Neural cell (in vitro differentiated cells): ENCODE data around the gene RGS4. TPM values are rescaled to one million over a fixed set of nuclear protein-coding genes. Genes with fewer than 3 reads are reported as not detected.
A peak's percentile ranks its signal among the peaks of the same experiment; 100 is the strongest.

ENCODE experiments used
- H2AFZ ChIP-seq: fragments of 200-600, 300-800 bp; sonication (generic), shearing (Covaris generic); 2 replicates; pipeline ENCODE4 v1.6.0; 2014; ENCODE audit warnings: low read depth, mild to moderate bottlenecking, antibody characterized with exemption, low read length, moderate library complexity
- H3F3A ChIP-seq: fragments of 200-600 bp; shearing (Covaris generic); 2 replicates; pipeline ENCODE4 v1.6.1; 2016; ENCODE audit warnings: mild to moderate bottlenecking, moderate library complexity, mixed read lengths, antibody characterized with exemption, low read length; ENCODE audit not compliant: insufficient read depth, poor library complexity, severe bottlenecking
- H3K27ac ChIP-seq: fragments of 200-600, 300-800 bp; sonication (generic), shearing (Covaris generic); 2 replicates; pipeline ENCODE4 v1.5.1; 2014; ENCODE audit warnings: mild to moderate bottlenecking, low read length, moderate library complexity
- H3K27me3 ChIP-seq: fragments of 300-800, 200-600 bp; sonication (generic), shearing (Covaris generic); 2 replicates; pipeline ENCODE4 v1.6.0; 2014; ENCODE audit warnings: mild to moderate bottlenecking, low read depth, low read length, moderate library complexity; ENCODE audit not compliant: insufficient read depth
- H3K36me3 ChIP-seq: fragments of 300-800, 200-600 bp; sonication (generic), shearing (Covaris generic); 2 replicates; pipeline ENCODE4 v1.5.1; 2014; ENCODE audit warnings: mild to moderate bottlenecking, antibody characterized with exemption, low read length, moderate library complexity; ENCODE audit not compliant: insufficient read depth
- H3K4me2 ChIP-seq: fragments of 300-800, 200-600 bp; sonication (generic), shearing (Covaris generic); 2 replicates; pipeline ENCODE4 v1.6.0; 2014; ENCODE audit warnings: mild to moderate bottlenecking, low read length
- H3K4me3 ChIP-seq: fragments of 300-800, 200-600 bp; sonication (generic), shearing (Covaris generic); 2 replicates; pipeline ENCODE4 v1.5.1; 2014; ENCODE audit warnings: mild to moderate bottlenecking, low read length, moderate library complexity
- H3K79me2 ChIP-seq: fragments of 200-600 bp; shearing (Covaris generic); replicated peaks from 2 replicates; pipeline ENCODE4 v1.6.0; 2014; ENCODE audit warnings: mild to moderate bottlenecking, low read length, moderate library complexity; ENCODE audit not compliant: insufficient read depth
- H3K9ac ChIP-seq: fragments of 300-800, 200-600 bp; sonication (generic), shearing (Covaris generic); 2 replicates; pipeline ENCODE4 v1.6.1; 2016; ENCODE audit warnings: mild to moderate bottlenecking, low read length, mixed read lengths
- H3K9me2 ChIP-seq: fragments of 200-600 bp; shearing (Covaris generic); 2 replicates; pipeline ENCODE4 v1.6.1; 2016; ENCODE audit warnings: mild to moderate bottlenecking, low read length, mixed read lengths; ENCODE audit not compliant: insufficient read depth
- H3K9me3 ChIP-seq: fragments of 200-600, 300-800 bp; sonication (generic), shearing (Covaris generic); 2 replicates; pipeline ENCODE4 v1.6.1; 2016; ENCODE audit warnings: mild to moderate bottlenecking, mixed run types, low read length, moderate library complexity, mixed read lengths
- H4K20me1 ChIP-seq: fragments of 200-600 bp; shearing (Covaris generic); 2 replicates; pipeline ENCODE4 v1.6.1; 2016; ENCODE audit warnings: mild to moderate bottlenecking, mixed run types; ENCODE audit not compliant: insufficient read depth
- EP300 ChIP-seq: fragments of 450-650 bp; conservative IDR thresholded peaks from 2 replicates; pipeline ENCODE4 v1.6.1; 2014; ENCODE audit warnings: antibody characterized with exemption, mild to moderate bottlenecking, moderate library complexity; ENCODE audit not compliant: poor library complexity, severe bottlenecking
- EZH2 ChIP-seq: fragments of 200-600, 300-800 bp; shearing (Covaris generic), sonication (generic); IDR thresholded peaks from 2 replicates; pipeline ENCODE4 v1.6.1; 2014; ENCODE audit warnings: antibody characterized with exemption, low read length, borderline replicate concordance, mild to moderate bottlenecking; ENCODE audit not compliant: insufficient read depth, poor library complexity, severe bottlenecking
- MXI1 ChIP-seq: fragments of 450-650 bp; conservative IDR thresholded peaks from 2 replicates; pipeline ENCODE4 v1.6.1; 2014; ENCODE audit warnings: antibody characterized with exemption, mild to moderate bottlenecking; ENCODE audit not compliant: poor library complexity, severe bottlenecking
- POLR2AphosphoS5 ChIP-seq: IDR thresholded peaks from 2 replicates; pipeline ENCODE4 v1.6.1; 2012
- RAD21 ChIP-seq: fragments of 450-650 bp; conservative IDR thresholded peaks from 2 replicates; pipeline ENCODE4 v1.6.1; 2014; ENCODE audit warnings: antibody characterized with exemption, mild to moderate bottlenecking, moderate library complexity
- SMC3 ChIP-seq: fragments of 450-650 bp; conservative IDR thresholded peaks from 2 replicates; pipeline ENCODE4 v1.6.1; 2014; ENCODE audit warnings: antibody characterized with exemption, mild to moderate bottlenecking, moderate library complexity; ENCODE audit not compliant: poor library complexity
- TAF1 ChIP-seq: IDR thresholded peaks from 2 replicates; pipeline ENCODE4 v1.6.1; 2012; ENCODE audit warnings: low read depth
- polyA plus RNA-seq: library from polyadenylated mRNA; depleted of rRNA; stranded (reverse); fragments of >200 nt; gene quantifications from 2 replicates; pipeline ENCODE4 v1.2.3, GENCODE V29; 2014
- TF ChIP-seq, protein P1 (sequence below): IDR thresholded peaks from 2 replicates; pipeline ENCODE4 v1.6.1; 2012; ENCODE audit warnings: borderline replicate concordance
- TF ChIP-seq, protein P2 (sequence below): fragments of 450-650 bp; IDR thresholded peaks from 2 replicates; pipeline ENCODE4 v1.5.1; 2014; ENCODE audit warnings: antibody characterized with exemption, mild to moderate bottlenecking, moderate library complexity; ENCODE audit not compliant: poor library complexity, severe bottlenecking

RGS4 gene
- polyA plus RNA-seq, 1 donor from 2014 or later: 1.6 TPM

DNA sequence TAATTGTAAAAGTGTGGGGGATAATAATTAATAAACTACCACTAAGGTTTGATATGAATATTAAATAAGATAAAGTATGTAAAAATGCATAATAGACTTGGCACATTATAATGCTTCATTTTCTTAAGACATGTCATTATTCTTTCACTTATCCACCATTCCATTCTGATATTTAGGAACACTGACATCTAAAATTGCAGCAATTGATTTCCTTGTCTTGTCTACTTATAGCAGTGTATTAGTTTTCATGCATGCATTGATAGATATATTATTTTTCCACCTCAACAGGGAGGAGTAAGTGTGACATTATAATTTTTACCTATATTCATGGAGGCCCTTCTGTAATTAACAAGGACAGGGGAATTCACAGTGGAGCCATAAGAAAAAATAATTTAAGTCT is 41.6 kb upstream of the RGS4 start:
- Histone ChIP-seq H3K36me3 (no peaks in the 10 kb centered on the region), H3K9ac (no peak overlapping the region), H3K27me3 (no peaks in the 10 kb centered on the region), H3F3A (no peaks in the 10 kb centered on the region), H3K27ac (peak overlapping the region; percentile 50), H3K4me2 (no peak overlapping the region), H3K9me2 (no peaks in the 10 kb centered on the region), H3K4me3 (peak overlapping the region; percentile 11), H4K20me1 (no peaks in the 10 kb centered on the region), H2AFZ (no peak overlapping the region), H3K79me2 (no peaks in the 10 kb centered on the region), H3K9me3 (no peaks in the 10 kb centered on the region)
- peak; percentile 63 for TF ChIP-seq POLR2AphosphoS5
- TF ChIP-seq, protein P1, sequence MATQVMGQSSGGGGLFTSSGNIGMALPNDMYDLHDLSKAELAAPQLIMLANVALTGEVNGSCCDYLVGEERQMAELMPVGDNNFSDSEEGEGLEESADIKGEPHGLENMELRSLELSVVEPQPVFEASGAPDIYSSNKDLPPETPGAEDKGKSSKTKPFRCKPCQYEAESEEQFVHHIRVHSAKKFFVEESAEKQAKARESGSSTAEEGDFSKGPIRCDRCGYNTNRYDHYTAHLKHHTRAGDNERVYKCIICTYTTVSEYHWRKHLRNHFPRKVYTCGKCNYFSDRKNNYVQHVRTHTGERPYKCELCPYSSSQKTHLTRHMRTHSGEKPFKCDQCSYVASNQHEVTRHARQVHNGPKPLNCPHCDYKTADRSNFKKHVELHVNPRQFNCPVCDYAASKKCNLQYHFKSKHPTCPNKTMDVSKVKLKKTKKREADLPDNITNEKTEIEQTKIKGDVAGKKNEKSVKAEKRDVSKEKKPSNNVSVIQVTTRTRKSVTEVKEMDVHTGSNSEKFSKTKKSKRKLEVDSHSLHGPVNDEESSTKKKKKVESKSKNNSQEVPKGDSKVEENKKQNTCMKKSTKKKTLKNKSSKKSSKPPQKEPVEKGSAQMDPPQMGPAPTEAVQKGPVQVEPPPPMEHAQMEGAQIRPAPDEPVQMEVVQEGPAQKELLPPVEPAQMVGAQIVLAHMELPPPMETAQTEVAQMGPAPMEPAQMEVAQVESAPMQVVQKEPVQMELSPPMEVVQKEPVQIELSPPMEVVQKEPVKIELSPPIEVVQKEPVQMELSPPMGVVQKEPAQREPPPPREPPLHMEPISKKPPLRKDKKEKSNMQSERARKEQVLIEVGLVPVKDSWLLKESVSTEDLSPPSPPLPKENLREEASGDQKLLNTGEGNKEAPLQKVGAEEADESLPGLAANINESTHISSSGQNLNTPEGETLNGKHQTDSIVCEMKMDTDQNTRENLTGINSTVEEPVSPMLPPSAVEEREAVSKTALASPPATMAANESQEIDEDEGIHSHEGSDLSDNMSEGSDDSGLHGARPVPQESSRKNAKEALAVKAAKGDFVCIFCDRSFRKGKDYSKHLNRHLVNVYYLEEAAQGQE: peak; percentile 97
- TF ChIP-seq SMC3: no peak
- TF ChIP-seq EP300: peak; percentile 81

DNA sequence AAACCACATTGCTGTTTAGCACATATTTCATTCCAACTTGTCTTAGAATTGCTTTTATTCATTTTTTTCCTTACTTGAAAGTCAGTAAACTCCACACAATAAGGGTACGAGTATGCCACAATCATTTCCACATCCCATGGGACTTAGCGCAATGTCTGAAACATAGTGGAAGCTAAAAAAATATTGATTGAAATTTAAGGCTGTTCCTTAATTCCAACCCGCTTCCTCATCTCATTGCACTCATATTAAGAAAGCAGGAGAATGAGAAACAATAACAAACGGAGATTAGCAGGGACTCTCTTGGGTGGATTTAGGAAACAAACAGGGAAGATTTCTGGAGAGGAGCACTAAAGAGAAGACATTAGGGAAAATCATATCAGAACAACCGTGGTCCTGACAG is 39.3 kb upstream of the RGS4 start:
- Histone ChIP-seq H3K4me2 (no peak overlapping the region), H3K27me3 (no peaks in the 10 kb centered on the region), H3K9me3 (no peaks in the 10 kb centered on the region), H3K9me2 (no peaks in the 10 kb centered on the region), H3K36me3 (no peaks in the 10 kb centered on the region), H3K4me3 (no peak overlapping the region), H3K27ac (no peak overlapping the region), H2AFZ (no peak overlapping the region), H3F3A (no peaks in the 10 kb centered on the region), H4K20me1 (no peaks in the 10 kb centered on the region), H3K79me2 (no peaks in the 10 kb centered on the region), H3K9ac (no peak overlapping the region)
- TF ChIP-seq POLR2AphosphoS5 (no peak), RAD21 (no peak), MXI1 (no peak), TAF1 (no peak), EZH2 (no peak), SMC3 (no peak)
- TF ChIP-seq, protein P1: no peak
- TF ChIP-seq, protein P2, sequence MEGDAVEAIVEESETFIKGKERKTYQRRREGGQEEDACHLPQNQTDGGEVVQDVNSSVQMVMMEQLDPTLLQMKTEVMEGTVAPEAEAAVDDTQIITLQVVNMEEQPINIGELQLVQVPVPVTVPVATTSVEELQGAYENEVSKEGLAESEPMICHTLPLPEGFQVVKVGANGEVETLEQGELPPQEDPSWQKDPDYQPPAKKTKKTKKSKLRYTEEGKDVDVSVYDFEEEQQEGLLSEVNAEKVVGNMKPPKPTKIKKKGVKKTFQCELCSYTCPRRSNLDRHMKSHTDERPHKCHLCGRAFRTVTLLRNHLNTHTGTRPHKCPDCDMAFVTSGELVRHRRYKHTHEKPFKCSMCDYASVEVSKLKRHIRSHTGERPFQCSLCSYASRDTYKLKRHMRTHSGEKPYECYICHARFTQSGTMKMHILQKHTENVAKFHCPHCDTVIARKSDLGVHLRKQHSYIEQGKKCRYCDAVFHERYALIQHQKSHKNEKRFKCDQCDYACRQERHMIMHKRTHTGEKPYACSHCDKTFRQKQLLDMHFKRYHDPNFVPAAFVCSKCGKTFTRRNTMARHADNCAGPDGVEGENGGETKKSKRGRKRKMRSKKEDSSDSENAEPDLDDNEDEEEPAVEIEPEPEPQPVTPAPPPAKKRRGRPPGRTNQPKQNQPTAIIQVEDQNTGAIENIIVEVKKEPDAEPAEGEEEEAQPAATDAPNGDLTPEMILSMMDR: no peak
